GM10248 (cell line): ENCODE data around the gene CDHR2.

ENCODE experiments used
- CTCF ChIA-PET: fragments of 300-600 bp; sonication (Branson Sonifier 250); formaldehyde crosslinking; extraction: SDS; loops from one replicate; lab custom pipeline; 2021; ENCODE audit warnings: antibody characterized with exemption; lab: Yijun Ruan, JAX
- POLR2A ChIA-PET: fragments of 350-650 bp; sonication (Branson Sonifier 250); formaldehyde crosslinking; extraction: SDS; loops from one replicate; lab custom pipeline; 2020; ENCODE audit warnings: antibody characterized with exemption; lab: Yijun Ruan, JAX
- DNase-seq: peaks from one replicate; pipeline ENCODE4 v3.0.0; 2012; ENCODE audit errors: extremely low spot score
- CTCF ChIP-seq: IDR thresholded peaks from 2 replicates; pipeline ENCODE4 v1.5.1; 2012; ENCODE audit warnings: mild to moderate bottlenecking, low read depth; ENCODE audit errors: extremely low read depth, missing control alignments, control extremely low read depth

CDHR2 gene

GRCh38 chr5:176521286-176521685 lies 27.9 kb upstream of the CDHR2 start:
- TF ChIP-seq CTCF = no peak
- DNase-seq = no peak
- POLR2A ChIA-PET = no interaction called here
- CTCF ChIA-PET = interaction anchor here (1.5 kb wide), 1 partner anchor 10 kb away, joined by 3 read pairs; no protein-coding TSS in a partner anchor

GRCh38 chr5:176521699-176522263 lies 27.4 kb upstream of the CDHR2 start:
- CTCF ChIA-PET = interaction anchor here (1.5 kb wide), 1 partner anchor 10 kb away, joined by 3 read pairs; no protein-coding TSS in a partner anchor
- no peak for DNase-seq
- POLR2A ChIA-PET = interaction anchor here (0.6 kb wide), 1 partner anchor 21 kb away, joined by 3 read pairs; no protein-coding TSS in a partner anchor
- no peak for TF ChIP-seq CTCF

DNA sequence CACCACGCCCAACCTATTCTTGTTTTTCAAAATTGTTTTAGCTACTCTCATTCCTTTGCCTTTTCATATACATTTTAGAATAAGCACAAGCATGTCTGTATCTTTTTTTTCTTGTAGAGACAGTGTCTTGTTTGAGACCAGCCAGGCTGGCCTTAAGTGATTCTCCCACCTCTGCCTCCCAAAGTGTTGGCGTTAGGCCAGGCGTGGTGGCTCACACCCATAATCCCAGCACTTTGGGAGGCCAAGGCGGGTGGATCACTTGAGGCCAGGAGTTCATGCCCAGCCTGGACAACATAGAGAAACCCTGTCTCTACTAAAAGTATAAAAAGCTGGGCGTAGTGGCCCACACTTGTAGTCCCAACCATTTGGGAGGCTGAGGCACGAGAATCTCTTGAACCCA lies 25.0 kb upstream of the CDHR2 start:
- POLR2A ChIA-PET = interaction anchor here (1.1 kb wide), 1 partner anchor 13 kb away, joined by 4 read pairs; the partner anchor contains the start of gene RNF44
- no peak for TF ChIP-seq CTCF
- CTCF ChIA-PET = interaction anchor here (1.3 kb wide), 1 partner anchor 11 kb away, joined by 3 read pairs; no protein-coding TSS in a partner anchor
- no peak for DNase-seq

DNA sequence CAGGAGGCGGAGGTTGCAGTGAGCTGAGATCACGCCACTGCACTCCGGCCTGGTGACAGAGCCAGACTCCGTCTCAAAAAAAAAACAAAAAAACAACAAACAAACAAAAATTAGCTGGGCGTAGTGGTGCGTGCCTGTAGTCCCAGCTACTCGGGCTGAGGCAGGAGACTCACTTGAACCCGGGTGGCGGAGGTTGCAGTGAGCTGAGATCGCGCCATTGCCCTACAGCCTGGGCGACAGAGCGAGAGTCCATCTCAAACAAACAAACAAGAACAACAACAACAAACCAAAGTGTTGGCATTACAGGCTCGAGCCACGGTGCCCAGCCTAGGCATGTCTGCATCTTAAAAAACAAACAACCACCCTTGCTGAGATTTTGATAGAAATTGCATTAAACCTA lies 24.2 kb upstream of the CDHR2 start:
- TF ChIP-seq CTCF = no peak
- no peak for DNase-seq
- CTCF ChIA-PET = no interaction called here
- POLR2A ChIA-PET = no interaction called here

- no peak for DNase-seq
- POLR2A ChIA-PET = no interaction called here
- CTCF ChIA-PET = no interaction called here
- no peak for TF ChIP-seq CTCF
Observed at GRCh38 chr5:176525677-176526076, 23.5 kb upstream of the CDHR2 start.

DNA sequence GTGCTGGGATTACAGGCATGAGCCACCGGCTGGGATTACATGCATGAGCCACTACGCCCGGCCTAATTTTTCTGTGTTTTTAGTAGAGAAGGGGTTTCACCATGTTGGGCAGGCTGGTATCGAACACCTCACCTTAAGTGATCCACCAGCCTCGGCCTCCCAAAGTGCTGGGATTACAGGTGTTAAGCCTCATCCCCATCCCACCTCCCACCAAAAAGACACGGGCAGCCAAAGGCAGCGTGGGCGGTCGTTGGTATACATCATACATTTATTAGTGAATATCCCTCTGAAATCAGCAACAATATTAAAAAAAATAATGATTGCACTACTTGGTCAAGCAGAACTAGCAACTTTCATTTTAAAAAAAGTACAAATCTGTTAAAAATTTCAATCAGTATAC lies 22.7 kb upstream of the CDHR2 start:
- ChIA-PET POLR2A (no interaction called here), CTCF (no interaction called here)
- DNase-seq = no peak
- no peak for TF ChIP-seq CTCF
